SHP77 treated with DMSO at 0.1 percent for 48 hours (cell line): ENCODE data around the gene AGTR1.

Experiments
- DNase-seq: peaks from one replicate; lab custom pipeline; 2025; lab: John Stamatoyannopoulos, UW

Gene AGTR1

GRCh38 chr3:148697306-148698189 is at the start of gene AGTR1:
AGTR1 (plus strand) TSS chr3:148697903; CDS start chr3:148741036, 43,133 bp downstream.
- DNase-seq = no peak

GRCh38 chr3:148648685-148649352 is 48.9 kb upstream of the AGTR1 start:
- DNase-seq = no peak

GRCh38 chr3:148651549-148651948 is 46.2 kb upstream of the AGTR1 start:
- DNase-seq = no peak

DNA sequence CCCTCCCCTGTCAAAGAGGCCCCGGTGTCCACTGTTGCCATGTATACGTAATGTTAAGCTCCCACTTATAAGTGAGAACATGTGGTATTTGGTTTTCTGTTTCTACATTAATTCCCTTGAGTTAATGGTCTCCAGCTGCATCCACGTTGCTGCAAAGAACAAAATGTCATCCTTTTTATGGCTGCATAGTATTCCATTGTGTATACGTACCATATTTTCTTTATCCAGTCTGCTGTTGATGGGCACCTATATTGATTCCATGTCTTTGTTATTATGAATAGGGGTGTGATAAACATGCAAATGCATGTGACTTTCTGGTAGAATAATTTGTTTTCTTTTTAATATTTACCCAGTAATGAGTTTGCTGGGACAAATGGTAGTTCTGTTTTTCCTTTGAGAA is 43.3 kb upstream of the AGTR1 start:
- no peak for DNase-seq

DNA sequence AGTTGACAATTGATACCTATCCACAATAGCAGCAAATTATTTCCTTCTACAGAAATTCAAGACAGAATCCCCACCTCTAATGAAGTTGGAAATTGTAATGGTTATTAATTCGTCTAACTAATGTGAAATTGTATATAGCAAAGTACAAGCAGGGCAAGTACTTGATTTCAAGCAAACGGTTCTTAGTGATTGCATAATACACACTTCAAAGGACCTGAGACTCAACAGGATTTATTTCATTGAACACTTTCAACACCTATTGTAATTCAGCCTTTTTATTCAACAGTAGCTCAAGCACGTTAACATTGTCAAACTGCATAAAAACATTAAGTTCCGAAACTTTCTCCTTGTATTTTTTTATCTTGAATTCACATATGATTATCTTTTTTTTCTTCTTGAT is 40.2 kb upstream of the AGTR1 start:
- DNase-seq = no peak

DNA sequence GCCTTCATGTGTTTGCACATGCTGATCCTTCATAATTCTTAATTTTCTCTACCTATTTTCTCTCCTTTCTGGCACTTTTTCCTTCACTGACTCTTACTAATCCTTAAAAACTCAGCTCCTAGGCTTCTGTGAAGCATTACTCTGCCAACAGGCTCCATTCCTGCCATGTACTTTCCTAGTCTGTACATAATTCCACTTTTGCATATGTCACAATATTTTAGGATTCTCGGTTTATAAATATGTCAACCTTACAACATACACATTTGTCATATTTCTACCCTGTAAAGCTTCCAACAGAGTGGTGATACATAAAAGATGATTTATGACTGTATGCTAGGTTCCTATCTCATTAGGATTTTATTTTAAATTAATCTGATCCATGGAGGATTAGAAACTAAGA is 38.2 kb upstream of the AGTR1 start:
- DNase-seq = no peak

GRCh38 chr3:148680289-148680688 is 17.4 kb upstream of the AGTR1 start:
- no peak for DNase-seq

DNA sequence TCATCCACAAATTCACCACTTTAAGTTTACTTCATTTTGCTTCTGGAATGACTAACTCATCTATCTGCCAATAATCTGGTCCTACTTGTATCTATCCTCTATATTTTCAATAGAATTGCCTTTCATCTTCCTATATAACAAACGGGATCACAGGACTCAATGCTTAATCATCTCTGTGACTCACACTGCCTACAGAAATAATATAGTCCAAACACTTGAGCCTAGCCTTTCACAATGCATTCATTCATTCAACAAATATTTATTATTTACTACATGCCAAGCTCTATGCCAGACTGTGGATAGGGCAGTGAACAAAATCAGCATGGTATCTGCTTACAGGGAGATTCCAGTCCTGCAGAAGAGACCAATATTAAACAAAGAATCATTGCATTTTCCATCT is 16.6 kb upstream of the AGTR1 start:
- no peak for DNase-seq

GRCh38 chr3:148682997-148683396 is 14.7 kb upstream of the AGTR1 start:
- no peak for DNase-seq

DNA sequence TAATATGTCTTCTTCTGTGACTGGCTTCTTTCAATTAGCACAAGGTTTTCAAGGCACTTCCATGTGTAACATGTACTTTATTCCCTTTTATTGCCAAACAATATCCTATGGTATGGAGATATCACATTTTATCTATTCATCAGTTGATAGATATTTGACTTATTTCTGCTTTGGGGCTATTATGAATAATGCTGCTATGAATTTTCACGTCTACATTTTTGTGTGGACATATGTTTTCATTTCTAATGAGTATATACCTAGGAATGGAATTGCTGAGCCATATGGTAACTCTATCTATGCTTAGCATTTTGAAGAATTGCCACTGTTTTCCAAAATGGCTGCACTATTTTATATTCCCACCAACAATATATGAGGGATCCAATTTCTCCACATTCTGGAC is 3.6 kb upstream of the AGTR1 start:
- DNase-seq = no peak

DNA sequence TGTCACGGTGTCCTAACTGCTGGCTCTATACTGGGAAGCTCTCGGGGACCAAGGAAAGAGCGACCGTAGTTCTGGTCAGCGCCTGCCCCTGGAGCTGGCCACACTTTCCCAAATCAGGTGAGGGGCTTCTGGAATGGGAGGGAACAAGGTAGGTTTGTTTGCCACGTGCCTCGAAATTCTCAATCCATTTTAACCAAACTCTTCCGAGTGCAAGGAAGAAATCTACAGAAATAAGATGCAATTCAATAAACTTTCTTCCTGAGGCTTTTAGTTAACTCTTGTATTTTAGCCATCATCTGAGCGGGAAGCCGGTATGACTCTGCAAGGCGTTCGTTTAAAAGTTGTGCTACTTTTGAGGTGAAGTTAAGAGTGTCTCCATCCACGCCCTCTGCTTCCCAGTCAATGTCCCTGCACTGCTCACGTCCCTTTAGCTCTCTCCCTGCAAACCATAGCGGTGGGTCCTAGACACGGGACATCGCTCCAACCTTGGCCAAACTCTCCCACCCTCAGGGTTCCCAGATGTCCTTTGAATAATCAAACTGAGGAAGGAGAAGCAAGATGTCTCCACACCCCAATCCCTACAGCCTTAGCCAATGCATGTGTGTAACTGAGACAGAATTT is 597 bp downstream of the AGTR1 start:
- DNase-seq = no peak

GRCh38 chr3:148705314-148705713 is 7.6 kb downstream of the AGTR1 start:
- no peak for DNase-seq

GRCh38 chr3:148707601-148708380 is 10.1 kb downstream of the AGTR1 start:
- DNase-seq = no peak

GRCh38 chr3:148708409-148708808 is 10.7 kb downstream of the AGTR1 start:
- DNase-seq = no peak

- no peak for DNase-seq
These were observed 12.0 kb downstream of the AGTR1 start for GRCh38 chr3:148709560-148710253.

GRCh38 chr3:148710665-148711064 is 13.0 kb downstream of the AGTR1 start:
- no peak for DNase-seq

- no peak for DNase-seq
These were observed 14.4 kb downstream of the AGTR1 start for GRCh38 chr3:148711981-148712666.

DNA sequence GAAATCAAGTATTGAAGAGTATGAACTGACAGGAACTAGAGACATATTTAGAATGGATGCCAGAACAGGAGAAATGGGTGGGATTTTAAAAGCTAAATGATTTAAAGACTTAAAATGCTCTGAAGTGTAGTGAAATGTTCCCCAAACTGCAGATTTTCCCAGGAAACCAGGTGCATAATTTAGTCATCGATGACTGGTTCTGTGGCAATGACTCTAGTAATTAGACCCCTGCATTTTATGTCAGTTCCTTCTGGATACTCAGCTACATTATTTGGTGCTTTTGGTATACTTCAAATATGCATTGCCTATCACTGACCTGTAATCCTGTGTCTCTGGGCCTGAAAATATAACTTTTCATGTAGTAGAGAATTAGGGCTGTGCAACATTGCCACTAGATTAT is 16.8 kb downstream of the AGTR1 start:
- DNase-seq = no peak

- no peak for DNase-seq
These were observed 19.0 kb downstream of the AGTR1 start for GRCh38 chr3:148716657-148717056.

DNA sequence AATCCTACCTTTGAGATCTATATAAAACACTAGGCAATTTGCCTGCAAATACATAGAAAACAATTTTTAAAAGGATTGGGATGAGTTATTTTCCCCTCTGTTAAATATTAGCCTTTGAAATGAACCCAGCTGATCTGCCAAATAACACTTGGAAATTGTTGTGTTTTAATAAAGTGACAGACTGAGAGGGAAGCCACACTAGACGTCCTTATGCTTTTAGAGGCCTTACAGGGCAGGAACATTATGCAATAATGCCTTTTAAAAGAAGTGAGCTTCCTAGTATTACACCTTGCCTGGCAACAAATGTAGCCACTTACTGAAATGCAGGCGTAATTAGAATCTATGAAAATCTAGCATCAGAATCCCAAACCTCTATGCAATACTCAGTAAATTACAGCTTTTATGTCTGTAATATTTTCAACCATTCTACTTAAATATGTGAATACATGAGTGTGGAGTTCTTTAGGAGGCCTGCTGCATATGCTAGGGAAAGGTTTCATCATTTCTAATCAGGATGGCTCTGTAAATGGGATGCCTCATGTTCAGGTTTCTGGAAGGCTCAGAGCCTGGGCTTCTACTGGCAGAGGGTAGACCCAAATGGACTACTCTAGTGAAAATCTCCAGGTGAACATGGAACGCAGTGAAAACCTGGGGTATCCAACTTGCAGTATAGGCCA is 20.3 kb downstream of the AGTR1 start:
- no peak for DNase-seq
